GM21529 (cell line): ENCODE results near the gene VKORC1.

Source experiments
- ATAC-seq: cut with Tn5 transposase; IDR thresholded peaks from one replicate; pipeline ENCODE4 v1.9.1; 2021; ENCODE audit not compliant: unreplicated experiment

Gene VKORC1

DNA sequence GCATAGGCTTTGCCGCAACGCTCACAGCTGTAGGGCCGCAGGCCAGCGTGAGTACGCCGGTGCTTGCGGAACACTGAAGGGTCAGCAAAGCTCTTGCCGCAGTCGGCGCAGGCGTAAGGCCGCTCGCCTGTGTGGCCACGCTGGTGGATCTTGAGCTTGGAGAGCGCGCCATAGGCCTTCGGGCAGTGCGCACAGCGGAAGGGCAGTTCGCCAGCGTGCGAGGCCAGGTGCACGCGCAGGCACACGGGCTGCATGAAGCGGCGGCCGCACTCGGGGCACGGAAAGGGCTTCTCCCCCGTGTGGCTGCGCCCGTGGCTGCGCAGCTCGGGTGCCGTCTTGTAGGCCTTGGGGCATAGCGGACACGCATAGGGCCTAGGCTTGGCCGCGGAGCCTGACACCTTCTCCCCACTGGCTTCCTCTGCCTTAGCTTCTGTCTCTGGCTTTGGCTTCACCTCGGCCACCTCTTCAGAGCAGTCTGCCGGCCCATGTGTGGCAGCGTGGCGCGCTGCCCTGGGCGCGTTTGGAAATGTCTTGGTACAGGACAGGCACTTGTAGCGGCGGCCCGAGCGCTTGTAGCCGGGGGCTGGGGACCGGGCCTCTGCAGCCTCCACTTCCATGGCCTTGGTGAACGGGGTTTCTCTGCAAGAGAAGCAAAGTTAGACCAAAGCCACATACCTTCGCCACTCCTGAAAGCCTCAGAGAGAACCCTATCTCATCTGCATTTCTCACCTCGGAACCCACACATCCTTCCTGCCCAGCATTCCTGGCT is 30.6 kb downstream of the VKORC1 start:
- ATAC-seq, result no peak

DNA sequence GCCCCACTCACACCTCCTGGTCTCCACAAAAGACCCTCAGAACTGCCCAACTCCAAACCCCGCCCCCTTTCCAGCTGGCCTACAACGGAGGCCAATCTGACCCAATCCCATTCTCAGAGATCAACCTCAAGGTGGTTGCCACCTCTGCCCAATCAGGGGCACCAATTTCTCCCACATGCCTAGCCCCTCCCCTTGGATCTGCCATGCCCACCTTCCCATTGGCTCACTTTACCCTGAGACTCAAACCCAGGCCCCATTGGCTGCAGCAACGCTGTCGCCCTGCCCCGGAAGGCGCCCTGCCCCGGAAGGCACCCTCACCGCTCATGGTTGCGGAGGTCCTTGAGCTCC is 31.1 kb downstream of the VKORC1 start:
- ATAC-seq, result no peak

DNA sequence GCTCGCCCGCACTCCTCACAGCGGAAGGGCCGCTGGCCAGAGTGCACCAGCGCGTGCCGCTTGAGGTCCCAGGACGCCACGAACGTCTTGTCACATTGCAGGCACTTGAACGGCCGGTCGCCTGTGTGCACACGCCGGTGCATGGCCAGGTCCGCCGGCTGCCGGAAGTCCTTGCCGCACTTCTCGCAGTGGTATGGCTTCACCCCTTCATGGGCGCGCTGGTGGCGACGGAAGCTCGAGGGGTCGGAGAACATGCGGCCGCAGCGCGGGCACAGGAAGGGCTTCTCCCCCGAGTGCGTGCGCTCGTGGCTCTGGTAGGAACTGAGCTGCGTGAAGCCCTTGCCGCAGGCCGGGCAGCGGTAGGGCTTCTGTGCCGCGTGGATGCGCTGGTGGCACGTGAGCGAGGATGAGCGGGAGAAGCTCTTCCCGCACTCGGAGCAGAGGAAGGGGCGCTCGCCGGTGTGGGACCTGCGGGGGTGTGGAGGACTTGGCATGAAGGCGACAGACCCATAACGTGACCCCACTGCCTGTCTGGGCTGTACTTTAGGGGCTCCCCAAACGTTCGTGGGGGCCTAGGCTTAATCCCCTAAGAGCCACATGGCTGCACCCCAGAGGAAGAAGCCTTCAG is 32.7 kb downstream of the VKORC1 start:
- ATAC-seq, result no peak

DNA sequence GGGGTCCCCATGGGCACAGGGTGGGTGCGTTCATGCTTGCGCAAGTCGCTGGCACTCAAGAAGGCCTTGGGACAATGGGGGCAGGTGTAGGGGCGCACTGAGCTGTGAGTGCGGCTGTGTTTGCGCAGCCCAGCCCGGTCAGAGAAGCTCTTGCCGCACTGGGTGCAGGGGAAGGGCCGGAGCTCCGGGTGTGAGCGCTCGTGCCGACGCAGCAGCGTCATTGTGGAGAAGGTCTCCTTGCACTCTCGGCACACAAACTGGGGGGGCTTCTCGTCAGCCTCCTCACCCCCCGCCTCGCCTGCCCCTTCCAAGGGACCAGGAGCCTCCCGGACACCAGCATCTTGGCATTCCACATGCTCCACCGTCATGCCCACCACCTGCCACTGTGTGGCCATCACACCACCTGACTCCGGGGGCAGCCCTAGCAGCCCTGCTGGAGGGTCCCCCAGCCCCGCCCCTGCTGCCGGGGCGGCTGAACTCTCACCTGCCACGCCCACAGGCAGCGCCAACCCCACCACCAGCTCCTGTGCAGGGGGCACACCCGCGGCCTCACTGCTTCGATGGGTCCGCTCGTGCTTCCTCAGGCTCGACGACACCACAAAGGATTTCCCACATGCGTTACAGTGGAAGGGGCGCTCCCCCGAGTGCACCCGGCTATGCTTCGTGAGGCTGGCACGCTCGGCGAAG is 33.3 kb downstream of the VKORC1 start:
- ATAC-seq, result no peak

DNA sequence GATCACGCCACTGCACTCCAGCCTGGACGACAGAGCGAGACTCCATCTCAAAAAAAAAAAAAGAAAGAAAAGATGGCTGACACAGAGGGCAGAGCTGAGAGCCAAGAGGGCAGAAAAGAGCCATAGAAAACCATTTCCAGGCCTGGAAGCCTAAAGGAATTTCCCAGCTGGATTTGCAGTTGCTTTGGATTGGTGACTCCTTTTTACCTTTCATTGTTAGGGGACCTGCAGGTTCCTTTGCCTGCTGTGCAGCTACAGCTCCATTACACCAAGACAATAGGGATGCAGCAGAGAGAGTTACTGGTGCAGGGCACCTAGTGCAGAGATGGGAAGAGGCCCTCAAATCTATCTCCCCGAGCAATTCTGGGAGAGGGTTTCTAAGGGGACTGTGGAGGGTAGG is 39.0 kb downstream of the VKORC1 start:
- no peak for ATAC-seq

DNA sequence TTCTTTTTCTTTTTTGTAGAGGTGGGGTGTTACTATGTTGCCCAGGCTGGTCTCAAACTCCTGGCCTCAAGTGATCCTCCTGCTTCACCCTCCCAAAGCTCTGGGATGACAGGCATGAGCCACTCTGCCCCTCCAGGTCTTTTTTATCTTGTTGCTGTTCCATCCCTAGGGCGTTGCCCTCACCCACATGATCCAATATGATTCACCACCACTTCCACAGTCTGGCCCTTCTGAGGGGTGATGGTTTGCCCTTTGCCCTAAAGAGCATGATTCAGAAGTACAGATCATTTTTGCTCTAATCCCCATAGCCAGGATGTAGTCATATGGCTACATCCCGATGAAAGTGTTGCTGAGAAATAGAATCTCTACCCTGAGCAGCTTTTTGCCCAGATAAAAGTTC is 42.5 kb downstream of the VKORC1 start:
- ATAC-seq, result no peak

DNA sequence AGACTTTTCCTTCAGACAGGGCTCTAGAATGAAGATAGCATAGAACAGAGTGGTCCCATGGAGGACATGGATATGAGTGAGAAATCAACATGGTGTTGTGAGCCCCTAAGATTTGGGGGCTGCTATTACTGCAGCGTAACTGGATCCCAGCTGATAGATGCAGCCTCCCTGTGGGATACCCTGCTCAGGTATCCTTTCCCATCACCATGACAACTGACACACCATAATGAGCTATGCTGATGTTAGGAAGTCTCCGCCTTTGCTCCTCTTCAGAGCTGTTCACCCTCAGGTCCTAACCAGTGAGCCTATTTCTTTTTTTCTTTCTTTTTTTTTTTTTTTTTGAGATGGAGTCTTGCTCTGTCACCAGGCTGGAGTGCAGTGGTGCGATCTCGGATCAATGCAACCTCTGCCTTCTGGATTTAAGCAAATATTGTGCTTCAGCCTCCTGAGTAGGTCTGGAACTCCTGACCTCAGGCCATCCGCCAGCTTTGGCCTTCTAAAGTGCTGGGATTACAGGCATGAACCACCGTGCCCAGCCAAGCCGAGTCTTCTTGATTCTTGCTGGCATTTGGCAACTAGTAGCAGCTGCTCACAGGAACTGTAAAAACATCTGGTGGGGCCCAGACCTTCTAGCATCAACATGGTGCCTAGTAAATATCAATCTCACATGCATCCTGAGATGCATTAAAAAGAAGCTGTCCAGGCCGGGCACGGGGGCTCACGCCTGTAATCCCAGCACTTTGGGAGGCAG is 44.1 kb downstream of the VKORC1 start:
- ATAC-seq, result no peak

DNA sequence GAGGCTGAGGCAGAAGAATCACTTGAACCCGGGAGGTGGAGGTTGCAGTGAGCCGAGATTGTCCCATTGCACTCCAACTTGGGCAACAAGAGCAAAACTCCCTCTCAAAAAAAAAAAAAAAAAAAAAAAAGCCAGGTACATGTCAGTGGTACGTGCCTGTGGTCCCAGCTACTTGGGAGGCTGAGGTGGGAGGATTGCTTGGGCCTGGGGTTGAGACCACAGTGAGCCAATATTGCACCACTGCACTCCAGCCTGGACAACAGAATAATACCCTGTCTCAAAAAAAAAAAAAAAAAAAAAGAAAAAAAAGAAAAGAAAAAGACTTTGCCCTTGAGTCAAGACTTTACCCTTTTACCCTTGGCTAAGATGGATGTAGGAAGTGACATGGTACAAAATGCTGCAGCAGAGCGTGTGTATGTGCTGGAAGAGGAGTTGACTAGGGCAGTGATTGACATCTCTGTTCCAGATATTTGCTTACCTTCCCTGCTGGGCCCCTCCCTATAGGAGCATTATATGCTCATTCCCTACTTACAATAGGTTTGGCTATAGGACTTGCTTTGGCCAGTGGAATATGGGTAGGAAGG is 50.6 kb downstream of the VKORC1 start:
- no peak for ATAC-seq

DNA sequence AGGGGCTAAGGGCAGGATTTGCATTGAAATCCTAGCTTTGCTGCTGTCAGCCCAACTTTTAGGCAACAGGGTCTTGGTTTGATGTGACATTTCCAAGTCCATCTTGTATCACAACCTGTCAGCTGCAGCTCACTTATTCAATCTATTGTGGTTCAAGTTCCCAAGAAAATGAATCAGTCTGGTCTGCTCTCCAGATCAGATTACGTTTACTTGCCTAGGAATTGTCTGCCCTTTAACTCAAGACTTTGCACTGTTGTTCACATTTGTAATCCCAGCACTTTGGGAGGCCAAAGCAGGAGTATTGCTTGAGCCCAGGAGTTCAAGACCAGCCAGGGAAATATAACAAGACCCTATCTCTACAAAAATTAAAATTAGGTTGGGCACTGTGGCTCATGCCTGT is 51.2 kb downstream of the VKORC1 start:
- no peak for ATAC-seq

DNA sequence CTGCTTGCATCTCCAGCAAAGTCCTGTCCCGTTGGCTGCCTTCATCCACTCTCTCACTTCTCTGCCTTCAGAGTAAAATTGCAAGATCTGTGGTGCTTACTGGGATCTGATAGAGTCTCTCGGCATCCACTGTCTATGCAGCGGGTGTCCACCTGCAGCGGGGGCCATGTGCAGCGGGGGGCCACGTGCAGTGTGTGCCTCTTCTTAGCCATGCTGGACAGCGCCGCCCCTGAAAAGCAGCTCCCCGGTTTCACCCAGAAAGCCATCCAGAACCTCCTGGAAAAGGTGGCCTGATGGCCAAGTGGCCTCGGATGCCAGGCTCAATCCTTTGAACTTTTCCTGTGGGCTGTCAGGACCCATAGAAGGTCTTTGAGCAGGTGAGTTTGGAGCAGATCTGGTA is 51.7 kb downstream of the VKORC1 start:
- no peak for ATAC-seq
